Measurements from ENCODE around the gene MS4A15. TPM values are rescaled to one million over a fixed set of nuclear protein-coding genes. Genes with fewer than 3 reads are reported as not detected.
"Not testable (repeated sequence)": the region's sequence is repeated elsewhere in the genome, so short reads cannot be mapped to it uniquely, and the experiment has no call there.

Gene MS4A15
- total RNA-seq, 1 donor from 2014 or later: 113 TPM

- H3K9me3 ChIP-seq: no peaks in the 10 kb centered on the region
- DNase-seq (no peak), ATAC-seq (no peak)
- TF ChIP-seq CTCF (IDR thresholded peaks at IDR 0.05): no peak
- intact Hi-C loops (cut with DNase I): no loop called here
- peaks cover 23% of the 10 kb centered on the region for H3K27me3 ChIP-seq (ENCODE audit: low read depth)
- H3K4me3 ChIP-seq: no peak overlapping the region
- peaks cover 3% of the 10 kb centered on the region for H3K4me1 ChIP-seq
- H3K36me3 ChIP-seq: no peaks in the 10 kb centered on the region
- no peak overlapping the region for H3K27ac ChIP-seq
These were observed 1.8 kb upstream of the MS4A15 start for GRCh38 chr11:60754887-60755286.

GRCh38 chr11:60757231-60757800, 649 bp downstream of the MS4A15 start:
- peak overlapping the region; percentile 45 for H3K4me3 ChIP-seq
- no peak for DNase-seq

GRCh38 chr11:60758671-60759070, 2.0 kb downstream of the MS4A15 start:
- DNase-seq; intact Hi-C loops (cut with DNase I); H3K36me3 ChIP-seq; ATAC-seq; H3K4me1 ChIP-seq; H3K27ac ChIP-seq; H3K9me3 ChIP-seq: not testable (repeated sequence)
- Histone ChIP-seq H3K4me3 (peak overlapping the region; percentile 45), H3K27me3 (ENCODE audit: low read depth) (peaks cover 13% of the 10 kb centered on the region)

More at GRCh38 chr11:60757231-60757800, 649 bp downstream of the MS4A15 start:
- TF ChIP-seq CTCF (IDR thresholded peaks at IDR 0.05): no peak
- Histone ChIP-seq H3K27ac (peak overlapping the region; percentile 10), H3K27me3 (ENCODE audit: low read depth) (peaks cover 17% of the 10 kb centered on the region), H3K36me3 (no peaks in the 10 kb centered on the region), H3K9me3 (no peaks in the 10 kb centered on the region), H3K4me1 (peaks cover 3% of the 10 kb centered on the region)
- intact Hi-C loops (cut with DNase I): no loop called here
- ATAC-seq: peak in 1 of 2 donors; percentile 5

GRCh38 chr11:60759438-60760225, 3.0 kb downstream of the MS4A15 start:
- H3K27ac ChIP-seq; H3K9me3 ChIP-seq; ATAC-seq; H3K36me3 ChIP-seq; intact Hi-C loops (cut with DNase I); H3K4me1 ChIP-seq; DNase-seq: not testable (repeated sequence)
- Histone ChIP-seq H3K4me3 (peak overlapping the region; percentile 45), H3K27me3 (ENCODE audit: low read depth) (peaks cover 11% of the 10 kb centered on the region)

GRCh38 chr11:60761436-60762190, 4.9 kb downstream of the MS4A15 start:
- Histone ChIP-seq H3K4me3 (peak overlapping the region; percentile 3), H3K4me1 (peaks cover 3% of the 10 kb centered on the region), H3K9me3 (no peaks in the 10 kb centered on the region), H3K27ac (no peak overlapping the region), H3K27me3 (ENCODE audit: low read depth) (peaks cover 6% of the 10 kb centered on the region), H3K36me3 (no peaks in the 10 kb centered on the region)
- ATAC-seq (no peak), DNase-seq (no peak)
- TF ChIP-seq CTCF (IDR thresholded peaks at IDR 0.05): no peak
- intact Hi-C loops (cut with DNase I): no loop called here

GRCh38 chr11:60762851-60763691, 6.4 kb downstream of the MS4A15 start:
- intact Hi-C loops (cut with DNase I): no loop called here
- Histone ChIP-seq H3K27me3 (ENCODE audit: low read depth) (peaks cover 6% of the 10 kb centered on the region), H3K9me3 (no peaks in the 10 kb centered on the region), H3K36me3 (no peaks in the 10 kb centered on the region), H3K4me1 (peaks cover 3% of the 10 kb centered on the region), H3K27ac (no peak overlapping the region), H3K4me3 (peak overlapping the region; percentile 15)
- peak; percentile 82 to 86 for ATAC-seq
- TF ChIP-seq CTCF (IDR thresholded peaks at IDR 0.05): no peak
- no peak for DNase-seq
